AG04449 (cell line): ENCODE data around the gene HS6ST3.

Experiments used
- CTCF ChIA-PET: fragments of 350-600 bp; formaldehyde crosslinking; extraction: SDS; loops from one replicate; lab custom pipeline; 2021; ENCODE audit warnings: antibody characterized with exemption; lab: Yijun Ruan, JAX
- POLR2A ChIA-PET: fragments of 400-600, 350-600 bp; formaldehyde crosslinking; extraction: SDS; loops from one replicate; lab custom pipeline; 2020; ENCODE audit warnings: antibody characterized with exemption, inconsistent platforms; lab: Yijun Ruan, JAX
- DNase-seq: peaks from one replicate; pipeline ENCODE4 v3.0.0-alpha.2; 2010; ENCODE audit warnings: low read depth, low spot score
- H3K4me3 ChIP-seq: 2 replicates; pipeline ENCODE4 v1.5.1; 2011; ENCODE audit warnings: low read depth, mild to moderate bottlenecking, control low read depth, low read length
- TF ChIP-seq, protein P1 (sequence below): IDR thresholded peaks from one replicate; pipeline ENCODE4 v1.5.1; 2011; ENCODE audit warnings: mild to moderate bottlenecking, moderate library complexity, low read length, control low read depth, inconsistent platforms; ENCODE audit not compliant: insufficient read depth; ENCODE audit errors: missing control alignments

The HS6ST3 gene

DNA sequence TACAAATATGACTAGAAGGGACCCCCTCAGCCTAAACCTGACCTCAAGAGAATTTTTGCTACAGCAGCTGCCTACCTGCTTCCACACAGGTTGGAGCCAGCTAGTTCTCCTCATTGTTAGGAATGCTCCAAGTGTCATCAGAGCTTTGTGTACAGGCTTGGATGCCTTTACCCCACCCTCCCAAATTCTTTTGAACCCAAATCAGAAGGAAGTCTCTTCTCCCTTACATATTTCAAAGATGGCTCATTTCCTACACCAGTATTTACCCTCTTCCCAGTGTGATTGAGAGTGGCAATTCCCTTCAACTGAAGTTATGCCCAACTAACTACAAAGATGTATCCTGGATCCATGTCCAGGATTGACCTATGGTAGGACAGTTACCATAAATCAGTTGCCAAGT lies 581.2 kb downstream of the HS6ST3 start:
- CTCF ChIA-PET, result no interaction called here
- TF ChIP-seq, protein P1, sequence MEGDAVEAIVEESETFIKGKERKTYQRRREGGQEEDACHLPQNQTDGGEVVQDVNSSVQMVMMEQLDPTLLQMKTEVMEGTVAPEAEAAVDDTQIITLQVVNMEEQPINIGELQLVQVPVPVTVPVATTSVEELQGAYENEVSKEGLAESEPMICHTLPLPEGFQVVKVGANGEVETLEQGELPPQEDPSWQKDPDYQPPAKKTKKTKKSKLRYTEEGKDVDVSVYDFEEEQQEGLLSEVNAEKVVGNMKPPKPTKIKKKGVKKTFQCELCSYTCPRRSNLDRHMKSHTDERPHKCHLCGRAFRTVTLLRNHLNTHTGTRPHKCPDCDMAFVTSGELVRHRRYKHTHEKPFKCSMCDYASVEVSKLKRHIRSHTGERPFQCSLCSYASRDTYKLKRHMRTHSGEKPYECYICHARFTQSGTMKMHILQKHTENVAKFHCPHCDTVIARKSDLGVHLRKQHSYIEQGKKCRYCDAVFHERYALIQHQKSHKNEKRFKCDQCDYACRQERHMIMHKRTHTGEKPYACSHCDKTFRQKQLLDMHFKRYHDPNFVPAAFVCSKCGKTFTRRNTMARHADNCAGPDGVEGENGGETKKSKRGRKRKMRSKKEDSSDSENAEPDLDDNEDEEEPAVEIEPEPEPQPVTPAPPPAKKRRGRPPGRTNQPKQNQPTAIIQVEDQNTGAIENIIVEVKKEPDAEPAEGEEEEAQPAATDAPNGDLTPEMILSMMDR, result no peak

DNA sequence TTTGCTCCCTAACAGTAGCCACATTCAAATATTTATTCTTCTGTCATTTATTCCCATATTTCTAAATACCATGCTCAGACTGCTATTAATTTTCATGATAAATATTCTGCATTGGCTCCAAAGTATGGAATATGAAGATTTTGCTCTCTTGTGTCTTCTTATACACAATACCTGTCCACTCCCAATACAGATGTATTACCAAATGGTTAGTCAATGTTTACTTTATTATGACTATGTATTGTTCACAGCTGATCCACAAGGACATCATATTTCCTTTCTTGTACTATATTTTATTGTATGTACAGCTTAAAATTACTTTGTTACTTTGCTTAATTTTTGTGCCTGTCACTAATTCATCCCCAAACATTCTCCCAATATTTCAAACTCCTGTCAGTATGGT lies 582.1 kb downstream of the HS6ST3 start:
- no peak for DNase-seq
- POLR2A ChIA-PET, result no interaction called here
- TF ChIP-seq, protein P1, result no peak
- CTCF ChIA-PET, result no interaction called here
- no peak overlapping the region for H3K4me3 ChIP-seq

More for the DNA sequence above, 581.2 kb downstream of the HS6ST3 start:
- no peak for DNase-seq
- POLR2A ChIA-PET, result no interaction called here
- H3K4me3 ChIP-seq, result no peak overlapping the region

DNA sequence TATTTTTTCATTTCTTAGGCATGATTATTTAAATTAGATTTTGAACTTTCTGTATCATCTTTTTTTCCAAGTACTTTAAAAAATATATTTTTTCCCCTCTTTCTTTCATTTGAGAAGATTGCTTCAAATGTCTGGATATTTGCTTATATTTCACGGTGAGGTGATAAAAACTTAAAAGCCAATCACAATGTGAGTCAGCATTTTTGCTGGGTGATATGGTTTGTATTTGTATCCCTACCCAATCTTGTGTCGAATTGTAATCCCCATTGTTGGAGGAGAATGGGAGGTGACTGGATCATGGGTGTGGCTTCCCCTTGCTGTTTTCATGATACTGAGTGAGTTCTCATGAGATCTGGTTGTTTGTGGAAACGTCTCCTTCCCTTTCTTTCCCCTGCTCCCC lies 583.9 kb downstream of the HS6ST3 start:
- DNase-seq, result no peak
- TF ChIP-seq, protein P1, result no peak
- POLR2A ChIA-PET, result no interaction called here
- CTCF ChIA-PET, result no interaction called here
- H3K4me3 ChIP-seq, result no peak overlapping the region

DNA sequence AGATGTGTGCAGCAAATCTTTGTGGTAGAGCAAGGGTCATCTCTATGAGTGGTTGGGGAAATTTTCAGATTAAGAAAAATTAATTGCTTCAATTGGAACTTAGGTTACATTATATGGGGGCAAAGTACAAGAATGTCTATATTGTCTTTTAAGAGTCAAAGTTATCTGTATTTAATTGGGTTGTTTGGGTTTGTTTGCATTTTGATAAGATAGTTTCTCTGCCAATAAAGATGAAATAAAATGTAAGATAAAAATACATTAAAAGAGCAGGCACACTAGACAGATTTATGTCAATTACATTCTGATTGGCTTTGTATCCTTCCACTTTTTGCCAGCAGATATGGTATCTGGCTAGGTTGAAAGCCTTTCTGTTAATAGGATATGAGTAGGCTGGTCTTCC lies 587.1 kb downstream of the HS6ST3 start:
- DNase-seq, result no peak
- H3K4me3 ChIP-seq, result no peak overlapping the region
- TF ChIP-seq, protein P1, result no peak
- ChIA-PET CTCF (no interaction called here), POLR2A (no interaction called here)

DNA sequence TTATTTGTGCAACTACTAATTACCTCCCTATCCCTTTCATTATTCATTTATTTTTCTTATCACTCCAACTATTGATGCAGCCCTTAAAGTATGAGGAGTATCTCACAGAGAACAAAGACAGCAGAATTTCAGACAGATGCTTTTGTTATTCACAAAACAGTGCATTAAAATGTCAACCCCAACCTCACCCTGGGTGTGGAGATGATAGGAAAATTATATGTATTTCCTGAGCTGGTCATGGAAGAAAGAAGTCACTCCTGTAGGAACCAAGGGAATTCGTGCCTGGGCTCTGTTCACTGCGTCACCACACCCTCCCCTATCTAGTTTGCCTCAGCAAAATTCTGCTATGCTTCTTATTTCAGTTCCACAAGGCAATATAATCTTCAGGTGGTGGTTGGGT lies 588.9 kb downstream of the HS6ST3 start:
- POLR2A ChIA-PET, result no interaction called here
- TF ChIP-seq, protein P1, result no peak
- no peak overlapping the region for H3K4me3 ChIP-seq
- no peak for DNase-seq
- CTCF ChIA-PET, result no interaction called here

DNA sequence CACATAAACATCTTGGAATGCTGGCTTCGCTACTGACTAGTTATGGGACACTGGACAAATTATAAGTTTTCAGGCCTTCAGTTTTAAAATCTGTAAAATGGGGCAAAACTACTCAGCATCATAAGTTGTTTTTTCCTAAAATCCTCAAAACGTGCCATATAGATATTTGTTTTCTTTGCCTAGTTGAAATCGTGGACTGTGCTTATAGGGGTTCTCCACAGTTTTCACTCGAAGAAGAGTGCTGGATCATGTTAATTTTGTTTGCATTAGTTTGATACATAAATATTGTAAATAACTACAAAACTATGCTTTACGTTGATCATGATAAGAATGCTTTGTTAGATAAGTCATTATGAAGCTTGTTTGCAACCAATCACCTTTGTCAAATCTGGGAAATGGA lies 591.0 kb downstream of the HS6ST3 start:
- TF ChIP-seq, protein P1, result no peak
- CTCF ChIA-PET, result no interaction called here
- no peak overlapping the region for H3K4me3 ChIP-seq
- POLR2A ChIA-PET, result no interaction called here
- no peak for DNase-seq
